ENCODE measurements around the gene CTIF.
A peak's percentile ranks its signal among the peaks of the same experiment; 100 is the strongest.
"Not testable (repeated sequence)": the region's sequence is repeated elsewhere in the genome, so short reads cannot be mapped to it uniquely, and the experiment has no call there.

CTIF gene

GRCh38 chr18:48708807-48709206 is 170.0 kb downstream of the CTIF start:
- DNase-seq (ENCODE audit: low read depth) = no peak

- DNase-seq (ENCODE audit: low read depth) = no peak
Observed at GRCh38 chr18:48709371-48710062, 170.7 kb downstream of the CTIF start.

GRCh38 chr18:48711651-48712486 is 173.0 kb downstream of the CTIF start:
- peak; percentile 65 for DNase-seq (ENCODE audit: low read depth)

GRCh38 chr18:48713309-48713708 is 174.5 kb downstream of the CTIF start:
- no peak for DNase-seq (ENCODE audit: low read depth)

GRCh38 chr18:48714873-48715272 is 176.0 kb downstream of the CTIF start:
- DNase-seq (ENCODE audit: low read depth) = no peak

- DNase-seq (ENCODE audit: low read depth) = no peak
Observed at GRCh38 chr18:48715711-48716361, 177.0 kb downstream of the CTIF start.

- DNase-seq (ENCODE audit: low read depth) = not testable (repeated sequence)
Observed at GRCh38 chr18:48717227-48717626, 178.4 kb downstream of the CTIF start.

GRCh38 chr18:48718251-48718959 is 179.6 kb downstream of the CTIF start:
- no peak for DNase-seq (ENCODE audit: low read depth)

GRCh38 chr18:48719388-48719787 is 180.6 kb downstream of the CTIF start:
- peak; percentile 23 for DNase-seq (ENCODE audit: low read depth)

GRCh38 chr18:48719974-48720654 is 181.3 kb downstream of the CTIF start:
- peak; percentile 89 for DNase-seq (ENCODE audit: low read depth)

- DNase-seq (ENCODE audit: low read depth) = no peak
Observed at GRCh38 chr18:48720655-48721025, 181.8 kb downstream of the CTIF start.

- DNase-seq (ENCODE audit: low read depth) = peak; percentile 20
Observed at GRCh38 chr18:48721312-48721711, 182.5 kb downstream of the CTIF start.

GRCh38 chr18:48723016-48723415 is 184.2 kb downstream of the CTIF start:
- no peak for DNase-seq (ENCODE audit: low read depth)

GRCh38 chr18:48723837-48724236 is 185.0 kb downstream of the CTIF start:
- DNase-seq (ENCODE audit: low read depth) = no peak

GRCh38 chr18:48724442-48724841 is 185.6 kb downstream of the CTIF start:
- DNase-seq (ENCODE audit: low read depth) = no peak

- DNase-seq (ENCODE audit: low read depth) = no peak
Observed at GRCh38 chr18:48724939-48725338, 186.1 kb downstream of the CTIF start.

- no peak for DNase-seq (ENCODE audit: low read depth)
Observed at GRCh38 chr18:48725562-48725961, 186.7 kb downstream of the CTIF start.

- DNase-seq (ENCODE audit: low read depth) = peak; percentile 44
Observed at GRCh38 chr18:48727681-48728080, 188.8 kb downstream of the CTIF start.

GRCh38 chr18:48728204-48728833 is 189.5 kb downstream of the CTIF start:
- DNase-seq (ENCODE audit: low read depth) = peak; percentile 99

GRCh38 chr18:48729404-48729803 is 190.6 kb downstream of the CTIF start:
- peak; percentile 48 for DNase-seq (ENCODE audit: low read depth)

GRCh38 chr18:48730010-48730409 is 191.2 kb downstream of the CTIF start:
- no peak for DNase-seq (ENCODE audit: low read depth)

All from EH (cell line).